Measurements from ENCODE around the gene CCN2.

GRCh38 chr6:131936156-131936555 lies 15.0 kb downstream of the CCN2 start:
- no peak for TF ChIP-seq CTCF (IDR thresholded peaks at IDR 0.05)
- no peak for TF ChIP-seq POLR2AphosphoS5 (IDR thresholded peaks at IDR 0.05)
- no peak for TF ChIP-seq POLR2A (IDR thresholded peaks at IDR 0.05)

Measured in breast epithelium (tissue), 3 donors.